ENCODE measurements around the gene CSH1. TPM values are rescaled to one million over a fixed set of nuclear protein-coding genes. Genes with fewer than 3 reads are reported as not detected.

CSH1 gene
- not detected in 2 replicates for total RNA-seq

GRCh38 chr17:63896524-63897354, at the start of gene CSH1:
Gene CSH1, minus strand, starts transcription at chr17:63896574. Its CDS starts 63 bp downstream, at chr17:63896511.

GRCh38 chr17:63931981-63932561, 35.7 kb upstream of the CSH1 start, which contains the start of gene CD79B:
Gene CD79B, minus strand, starts transcription at chr17:63932331. Its CDS starts 70 bp downstream, at chr17:63932261.

DNA sequence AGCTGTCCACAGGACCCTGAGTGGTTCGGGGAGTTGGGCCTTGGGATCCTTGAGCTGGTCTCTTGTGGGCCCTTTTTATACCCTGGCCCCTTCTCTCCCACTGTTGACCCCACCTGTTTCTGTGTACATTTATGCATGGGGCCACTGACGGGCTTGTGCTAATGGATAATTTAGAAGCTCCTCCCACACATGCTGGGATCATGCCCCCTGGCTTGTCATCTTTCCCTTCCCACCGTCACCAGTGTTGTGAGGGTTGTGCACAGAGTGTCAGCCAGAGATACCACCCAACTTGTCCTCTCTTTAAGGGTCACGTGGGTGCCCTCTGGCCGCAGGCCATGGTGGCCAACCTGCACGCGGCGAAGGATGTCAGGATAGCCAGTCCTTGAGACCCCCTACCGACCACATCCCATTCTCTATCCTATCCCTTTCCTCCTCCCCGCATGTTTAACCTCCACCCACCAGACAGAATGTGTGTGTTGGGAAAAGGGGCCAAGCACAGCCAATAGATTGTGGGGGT, 22.5 kb upstream of the CSH1 start, which contains the start of gene GH1:
TSS of gene GH1 (minus strand) at position 51 of the 517 bp plus-strand sequence. CDS start 63 bp downstream, outside the sequence.

DNA sequence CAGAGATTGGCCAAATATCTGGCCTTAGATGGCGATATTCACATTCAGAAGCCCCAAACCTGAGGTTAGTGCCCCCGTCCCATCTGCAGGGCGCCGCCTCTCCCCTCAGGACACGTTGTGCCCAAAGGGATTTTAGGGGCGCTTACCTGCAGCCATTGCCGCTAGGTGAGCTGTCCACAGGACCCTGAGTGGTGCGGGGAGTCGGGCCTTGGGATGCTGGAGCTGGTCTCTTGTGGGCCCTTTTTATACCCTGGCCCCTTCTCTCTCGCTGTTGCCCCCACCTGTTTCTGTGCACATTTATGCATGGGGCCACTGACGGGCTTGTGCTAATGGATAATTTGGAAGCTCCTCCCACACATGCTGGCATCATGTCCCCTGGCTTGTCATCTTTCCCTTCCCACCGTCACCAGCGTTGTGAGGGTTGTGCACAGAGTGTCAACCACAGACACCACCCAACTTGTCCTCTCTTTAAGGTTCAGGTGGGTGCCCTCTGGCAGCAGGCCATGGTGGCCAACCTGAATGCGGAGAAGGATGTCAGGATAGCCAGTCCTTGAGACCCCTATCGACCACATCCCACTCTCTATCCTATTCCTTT, 14.8 kb upstream of the CSH1 start, which contains the start of gene CSHL1:
TSS of gene CSHL1 (minus strand) at position 218 of the 595 bp plus-strand sequence. CDS start at position 156, 62 bp downstream.

DNA sequence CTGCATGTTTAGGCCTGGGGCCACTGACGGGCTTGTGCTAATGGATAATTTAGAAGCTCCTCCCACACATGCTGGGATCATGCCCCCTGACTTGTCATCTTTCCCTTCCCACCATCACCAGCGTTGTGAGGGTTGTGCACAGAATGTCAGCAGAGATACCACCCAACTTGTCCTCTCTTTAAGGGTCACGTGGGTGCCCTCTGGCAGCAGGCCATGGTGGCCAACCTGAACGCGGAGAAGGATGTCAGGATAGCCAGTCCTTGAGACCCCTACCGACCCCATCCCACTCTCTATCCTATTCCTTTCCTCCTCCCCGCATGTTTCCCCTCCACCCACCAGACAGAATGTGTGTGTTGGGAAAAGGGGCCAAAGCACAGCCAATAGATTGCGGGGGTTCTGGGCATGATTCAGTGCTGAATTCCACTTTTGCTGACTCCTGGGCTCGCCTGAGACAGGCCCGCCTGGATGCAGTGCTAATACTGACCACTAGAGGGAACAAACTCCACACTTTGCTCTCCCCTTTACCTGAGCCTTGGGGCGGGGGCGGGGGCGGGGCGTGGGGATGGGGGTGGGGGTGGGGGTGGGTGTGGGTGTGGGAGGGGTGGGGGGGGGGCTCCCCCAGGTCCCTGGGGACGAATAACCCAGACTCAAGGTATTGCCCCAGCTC, 14.3 kb downstream of the CSH1 start, which contains the start of gene GH2:
TSS of gene GH2 (minus strand) at position 10 of the 667 bp plus-strand sequence. CDS start 143 bp downstream, outside the sequence.

GRCh38 chr17:63873577-63873976, 22.8 kb downstream of the CSH1 start, which contains the start of gene CSH2:
Gene CSH2, minus strand, starts transcription at chr17:63873677. Its CDS starts 63 bp downstream, at chr17:63873614.

Other genes starting within 250 kb of the CSH1 start
- 39.3 and 61.0 TPM in 2 replicates for gene LIMD2, start 196.4 kb downstream of the CSH1 start, total RNA-seq
- 18.2 and 28.7 TPM in 2 replicates for gene STRADA, start 154.8 kb downstream of the CSH1 start, total RNA-seq
- gene CCDC47, start 123.0 kb downstream of the CSH1 start, total RNA-seq, result 32.7 and 46.8 TPM in 2 replicates
- gene DDX42, start 122.4 kb downstream of the CSH1 start, total RNA-seq, result 29.7 and 54.5 TPM in 2 replicates
- gene PSMC5, start 69.1 kb downstream of the CSH1 start, total RNA-seq, result 52.6 and 65.1 TPM in 2 replicates
- 44.9 and 70.6 TPM in 2 replicates for gene FTSJ3, start 68.9 kb downstream of the CSH1 start, total RNA-seq
- gene SMARCD2, start 53.9 kb downstream of the CSH1 start, total RNA-seq, result 91.0 and 180 TPM in 2 replicates
- gene CSH2, start 22.9 kb downstream of the CSH1 start, total RNA-seq, result not detected in 2 replicates
- not detected in 2 replicates for gene GH2, start 14.6 kb downstream of the CSH1 start, total RNA-seq
- gene CSHL1, start 14.7 kb upstream of the CSH1 start, total RNA-seq, result not detected in 2 replicates
- gene GH1, start 22.3 kb upstream of the CSH1 start, total RNA-seq, result not detected in 2 replicates
- not detected in 2 replicates for gene CD79B, start 35.8 kb upstream of the CSH1 start, total RNA-seq
- gene SCN4A, start 76.3 kb upstream of the CSH1 start, total RNA-seq, result 0.08 TPM in 1 of 2 replicates, not detected in the other
- 0.08 and 0.52 TPM in 2 replicates for gene PRR29, start 101.8 kb upstream of the CSH1 start, total RNA-seq
- gene ICAM2, start 124.1 kb upstream of the CSH1 start, total RNA-seq, result 7.4 and 11.9 TPM in 2 replicates
- gene ERN1, start 233.6 kb upstream of the CSH1 start, total RNA-seq, result 4.8 and 8.5 TPM in 2 replicates